GM21528 (cell line): ENCODE data around the gene SMG9.

Experiments
- ATAC-seq: cut with Tn5 transposase; IDR thresholded peaks from one replicate; pipeline ENCODE4 v1.9.1; 2021; ENCODE audit warnings: mild to moderate bottlenecking, moderate library complexity; ENCODE audit not compliant: unreplicated experiment, low FRiP score

The SMG9 gene

DNA sequence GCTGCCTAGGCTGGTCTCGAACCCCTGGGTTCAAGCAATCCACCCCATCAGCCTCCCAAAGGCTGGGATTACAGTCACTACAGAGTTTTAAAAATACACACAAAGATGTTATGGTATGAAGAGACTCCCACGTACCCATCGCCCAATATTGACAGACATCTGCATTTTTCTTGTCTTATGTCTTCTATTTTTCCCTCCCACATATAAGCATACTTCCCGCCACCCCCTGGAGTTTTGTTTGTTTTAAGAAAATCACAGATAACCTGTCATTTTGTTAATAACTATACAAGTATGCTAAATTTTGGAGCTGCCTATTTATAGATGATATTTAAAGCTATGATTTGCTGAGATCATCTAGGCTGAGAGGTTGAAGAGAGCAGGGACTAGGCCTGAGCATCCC is 6.2 kb upstream of the SMG9 start:
- no peak for ATAC-seq

- no peak for ATAC-seq
Measured at GRCh38 chr19:43759515-43759914, 4.8 kb upstream of the SMG9 start.

DNA sequence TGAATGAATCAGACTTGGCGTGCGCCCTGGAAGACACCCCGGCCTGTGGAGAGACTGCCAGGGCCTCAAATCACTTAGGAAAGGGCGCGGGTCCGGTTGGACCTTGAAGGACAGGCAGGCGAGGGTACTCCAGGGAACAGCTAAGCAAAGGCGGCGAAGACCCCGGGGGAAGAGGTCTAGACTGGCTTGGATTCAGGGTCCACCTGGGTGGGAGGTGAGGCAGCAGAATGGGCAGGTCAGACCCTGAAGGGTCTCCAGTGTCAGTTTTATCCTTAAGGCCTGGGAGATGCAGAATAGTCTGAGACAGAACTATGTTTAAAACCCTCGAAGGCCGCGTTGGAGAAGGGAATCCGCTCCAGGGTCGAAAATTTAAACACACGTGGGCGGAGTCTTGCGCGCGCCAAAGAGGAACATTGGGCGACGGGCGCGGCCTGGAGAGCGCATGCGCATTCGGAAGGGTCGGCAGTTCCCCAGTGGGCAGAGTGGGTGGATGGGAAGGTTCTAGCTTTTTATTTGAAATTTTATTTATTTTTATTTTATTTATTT is 567 bp upstream of the SMG9 start:
- ATAC-seq: peak; percentile 22

GRCh38 chr19:43754253-43754502 is 584 bp downstream of the SMG9 start:
- ATAC-seq: no peak

- no peak for ATAC-seq
Measured at GRCh38 chr19:43752287-43752875, 2.4 kb downstream of the SMG9 start.

DNA sequence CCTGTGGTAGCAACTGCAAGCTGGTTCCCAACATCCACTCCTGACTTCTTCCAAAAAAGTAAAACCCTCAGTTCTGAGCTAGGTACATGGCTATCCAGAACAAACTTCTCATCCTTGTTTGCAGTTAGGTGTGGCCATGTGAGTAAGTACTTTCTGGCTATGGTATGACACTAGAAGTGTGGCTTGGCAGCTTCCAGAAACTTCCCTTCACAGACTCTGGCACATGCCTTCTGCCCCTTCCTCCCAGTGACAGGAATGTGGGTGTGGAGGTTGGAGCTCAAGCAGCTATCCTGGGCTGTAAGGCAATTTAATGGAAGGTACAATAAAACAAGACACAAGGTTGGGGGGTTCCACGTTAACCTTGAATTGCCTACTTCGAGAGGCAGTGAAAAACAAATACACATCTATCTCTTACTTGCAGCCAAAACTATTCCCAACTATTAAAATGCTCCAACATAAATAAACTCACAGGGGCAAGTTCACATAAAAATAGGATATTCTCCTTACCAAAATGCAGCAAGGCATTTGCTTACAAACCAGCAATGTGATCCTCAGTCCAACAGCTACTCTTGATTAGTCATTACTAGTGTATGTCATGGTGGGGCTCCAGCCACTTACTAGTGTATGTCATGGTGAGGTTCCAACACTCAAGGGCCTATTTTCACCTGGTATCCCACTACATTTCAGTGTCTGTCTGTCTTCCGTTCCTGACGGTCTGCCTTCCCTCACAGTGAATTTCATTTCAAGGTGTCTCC is 3.1 kb downstream of the SMG9 start:
- no peak for ATAC-seq

GRCh38 chr19:43749898-43750297 is 4.9 kb downstream of the SMG9 start:
- no peak for ATAC-seq

DNA sequence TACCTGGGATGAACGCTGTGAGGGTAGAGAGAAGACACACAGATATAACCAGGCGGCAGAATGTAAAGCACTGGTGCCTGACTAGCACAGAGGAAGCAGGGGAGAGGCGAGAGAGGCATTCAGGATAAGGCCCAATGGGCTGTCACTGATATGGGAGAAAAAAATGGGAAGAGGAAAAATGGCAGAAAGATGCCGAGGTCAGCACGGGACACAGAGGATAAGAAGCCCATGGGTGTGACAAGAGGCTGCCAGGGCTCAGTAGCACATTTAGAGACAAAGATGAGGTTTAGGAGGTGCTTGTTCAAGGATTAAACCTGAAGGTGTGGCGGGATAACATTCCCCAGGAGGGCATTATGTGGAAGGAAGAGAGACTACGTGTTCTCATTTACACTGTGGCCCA is 5.6 kb downstream of the SMG9 start:
- ATAC-seq: no peak

DNA sequence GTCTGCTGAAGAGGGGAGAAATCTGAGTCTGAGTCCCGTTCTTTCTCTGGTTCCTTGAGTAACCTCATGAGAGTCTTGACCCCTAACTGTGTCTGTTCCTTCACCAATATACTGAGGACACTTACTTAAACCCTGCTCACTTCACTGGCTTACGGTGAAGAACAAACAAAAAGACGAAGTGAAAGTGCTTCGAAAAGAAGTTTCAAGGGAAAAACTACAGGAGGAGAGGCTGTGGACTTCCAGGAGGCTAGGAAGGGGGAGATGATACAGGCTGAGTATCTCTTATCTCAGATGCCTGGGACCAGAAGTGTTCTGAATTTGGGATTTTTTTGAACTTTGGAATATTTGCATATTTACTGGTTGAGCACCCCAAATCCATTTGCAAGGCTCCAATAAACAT is 6.1 kb downstream of the SMG9 start:
- no peak for ATAC-seq

- ATAC-seq: no peak
Measured at GRCh38 chr19:43748205-43748594, 6.6 kb downstream of the SMG9 start.

- no peak for ATAC-seq
Measured at GRCh38 chr19:43747557-43748204, 7.1 kb downstream of the SMG9 start.

DNA sequence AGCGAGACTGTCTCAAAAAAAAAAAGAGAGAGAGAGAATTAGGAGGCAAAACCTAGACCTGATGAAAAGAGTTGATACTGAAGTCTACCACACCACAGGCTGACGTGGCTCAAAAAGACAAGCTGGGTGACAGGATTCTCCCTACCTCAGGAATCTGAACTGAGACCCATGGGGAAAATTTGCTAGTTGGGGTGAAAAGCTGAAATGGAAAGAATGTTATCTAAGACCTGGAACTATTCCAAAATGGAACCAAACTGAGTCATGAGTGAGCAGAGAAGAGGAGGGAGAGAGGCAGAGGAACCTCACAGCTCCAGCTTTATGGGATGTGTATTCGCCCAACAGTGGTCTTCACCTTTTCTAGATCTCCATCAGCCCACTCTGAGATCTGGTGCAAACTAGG is 11.7 kb downstream of the SMG9 start:
- ATAC-seq: no peak

DNA sequence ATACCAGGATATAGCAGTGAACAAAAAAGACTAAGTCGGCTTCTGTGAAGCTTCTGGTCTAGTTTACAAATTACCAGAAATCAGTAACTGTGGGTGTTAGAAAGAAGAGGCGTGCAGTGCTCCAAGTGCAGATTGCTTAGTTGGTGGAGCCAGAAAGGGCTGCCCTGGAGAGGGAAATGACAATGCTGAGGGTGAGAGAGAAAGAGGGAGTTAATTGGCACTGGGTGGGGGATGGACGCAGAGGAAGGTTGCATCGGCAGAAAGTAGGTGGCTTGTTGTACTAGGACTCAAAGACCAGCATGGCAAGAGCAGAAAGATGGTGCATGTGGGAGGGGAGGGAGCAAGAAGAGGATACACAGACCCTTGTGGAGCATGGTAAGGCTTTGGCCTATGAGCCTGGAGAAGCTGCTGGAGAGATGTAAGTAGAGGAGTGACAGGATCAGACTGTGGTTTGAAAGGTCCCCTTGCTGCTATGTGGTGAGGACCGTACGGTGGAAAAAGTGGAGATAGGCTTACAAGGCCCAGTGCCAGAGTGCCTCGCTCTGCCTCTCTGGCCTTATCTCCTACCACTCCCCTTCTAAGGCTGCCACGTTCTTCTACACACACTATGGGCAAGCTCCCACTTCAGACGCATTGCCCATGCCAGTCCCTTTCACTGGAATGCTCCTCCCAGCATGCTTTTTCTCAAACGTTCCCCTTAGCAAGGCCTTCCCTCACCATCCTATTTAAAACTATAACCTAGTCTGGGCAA is 13.5 kb downstream of the SMG9 start:
- no peak for ATAC-seq

- ATAC-seq: no peak
Measured at GRCh38 chr19:43739439-43740235, 15.1 kb downstream of the SMG9 start.

- ATAC-seq: no peak
Measured at GRCh38 chr19:43738780-43739211, 16.0 kb downstream of the SMG9 start.

DNA sequence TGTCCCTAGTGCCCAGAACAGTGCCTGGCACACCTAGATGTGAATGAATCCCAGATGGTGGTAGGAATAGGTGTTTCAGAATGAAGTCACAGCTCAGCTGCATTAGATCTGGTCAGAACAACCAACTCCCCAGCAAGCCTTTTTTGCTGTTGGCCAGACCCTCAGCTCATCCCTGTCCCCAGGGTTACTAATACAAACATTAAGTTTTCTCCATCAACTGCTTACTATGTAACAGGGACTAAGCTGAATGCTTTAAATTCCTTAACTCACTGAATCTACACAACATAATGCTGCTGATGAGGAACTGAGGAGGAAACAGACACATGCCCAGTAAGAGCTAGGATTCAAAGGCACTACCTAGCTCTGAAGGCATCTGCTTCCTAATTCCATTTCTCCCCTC is 18.8 kb downstream of the SMG9 start:
- no peak for ATAC-seq

GRCh38 chr19:43735013-43735412 is 19.7 kb downstream of the SMG9 start:
- no peak for ATAC-seq

- ATAC-seq: no peak
Measured at GRCh38 chr19:43731846-43732245, 22.9 kb downstream of the SMG9 start.

DNA sequence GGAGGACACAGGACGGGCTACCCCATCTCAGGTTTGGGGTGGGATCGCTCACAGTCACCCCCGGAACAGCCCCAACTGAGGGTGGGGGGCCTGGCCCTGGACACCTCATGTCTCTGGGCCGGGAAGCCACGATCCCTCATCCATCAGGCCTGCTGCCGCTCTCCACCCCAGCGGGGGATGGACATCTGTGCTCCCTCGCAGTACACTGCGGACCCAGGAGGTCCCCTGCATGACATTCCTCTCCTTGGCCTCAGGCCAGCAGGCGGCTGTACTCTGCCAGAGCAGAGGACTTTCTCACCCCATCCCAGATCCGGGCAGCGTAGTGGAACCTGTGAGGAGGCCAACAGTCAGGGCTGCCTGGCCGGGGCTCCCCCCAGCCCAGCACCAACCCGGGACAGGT is 23.4 kb downstream of the SMG9 start:
- no peak for ATAC-seq

- ATAC-seq: no peak
Measured at GRCh38 chr19:43729919-43730318, 24.8 kb downstream of the SMG9 start.

- no peak for ATAC-seq
Measured at GRCh38 chr19:43727593-43727853, 27.2 kb downstream of the SMG9 start.
